ENCODE results near the gene P2RX1. TPM values are rescaled to one million over a fixed set of nuclear protein-coding genes. Genes with fewer than 3 reads are reported as not detected.

P2RX1 gene
- total and polyA plus RNA-seq, 2 donors (not counting 1 experiment from before 2014, with no cell fraction given) = 25.7 to 84.7 TPM

GRCh38 chr17:3944485-3945388 lies 28.5 kb upstream of the P2RX1 start:
- Histone ChIP-seq H4K20me1 (ENCODE audit: control insufficient read depth, insufficient read depth, low read length, poor library complexity, severe bottlenecking) (peaks cover 98% of the 10 kb centered on the region), H3K4me1 (ENCODE audit: control insufficient read depth in 2 of 2, insufficient read depth in 2 of 2, low read length in 2 of 2) (no peaks in the 10 kb centered on the region), H3K9ac (ENCODE audit: low read length) (no peak overlapping the region), H3K27ac (ENCODE audit: low read length in 2 of 2) (no peak overlapping the region), H3K9me3 (ENCODE audit: control extremely low read depth in 1 of 3, control insufficient read depth in 2 of 3, insufficient read depth in 1 of 3, low read length in 2 of 3) (peaks cover 0 to 13% (median 0%) of the 10 kb centered on the region in 3 donors), H2AFZ (ENCODE audit: insufficient read depth, low read depth, low read length, poor library complexity, severe bottlenecking) (no peak overlapping the region), H3K4me2 (replicated peaks; ENCODE audit: low read depth, low read length, poor library complexity, severe bottlenecking) (no peak overlapping the region), H3K79me2 (ENCODE audit: control insufficient read depth, insufficient read depth, low read length) (peaks cover 75% of the 10 kb centered on the region), H3K27me3 (replicated peaks in 1 of 4; ENCODE audit: control extremely low read depth in 1 of 4, control insufficient read depth in 3 of 4, insufficient read depth in 4 of 4, low read length in 3 of 4) (no peaks in the 10 kb centered on the region), H3K36me3 (replicated peaks in 1 of 2; ENCODE audit: control extremely low read depth in 1 of 2, control insufficient read depth in 1 of 2, extremely low read depth in 1 of 2, insufficient read depth in 2 of 2, low read length in 1 of 2) (peaks cover 4 to 94% of the 10 kb centered on the region in 2 experiments), H3K4me3 (ENCODE audit: control extremely low read depth in 1 of 5, extremely low read depth in 1 of 5, insufficient read depth in 1 of 5, low read depth in 2 of 5, low read length in 4 of 5) (no peak overlapping the region)
- Mint-ChIP-seq H3K4me1 (no peaks in the 10 kb centered on the region), H3K27ac (peak overlapping the region; percentile 26), H3K9me3 (ENCODE audit: insufficient read depth) (no peaks in the 10 kb centered on the region), H3K27me3 (no peaks in the 10 kb centered on the region), H3K4me3 (no peak overlapping the region)
- CTCF ChIA-PET = interaction anchor here (1.4 kb wide), 1 partner anchor 31 kb away, joined by 4 read pairs; no protein-coding TSS in a partner anchor
- TF ChIP-seq EZH2 (IDR thresholded peaks at IDR 0.05; ENCODE audit: borderline replicate concordance, insufficient read depth, low read depth, low read length, poor library complexity, severe bottlenecking) (no peak), CTCF (IDR thresholded peaks at IDR 0.05) (no peak)
- POLR2A ChIA-PET = interaction anchor here (1.0 kb wide), 1 partner anchor 19 kb away, joined by 4 read pairs; no protein-coding TSS in a partner anchor
- intact Hi-C loops (cut with micrococcal nuclease) = loop anchor here (2.0 kb wide), 1 partner anchor 20 kb away; the partner anchor contains the start of gene ATP2A3
- 90% methylated on average over 58 of the region's 68 CpGs for WGBS (ENCODE audit: insufficient coverage)
- DNase-seq (peak; percentile 48), ATAC-seq (ENCODE audit: low read depth) (peak; percentile 82)
